GM21423 (cell line): ENCODE measurements around the gene FOXB2.
"Not testable (repeated sequence)": the region's sequence is repeated elsewhere in the genome, so short reads cannot be mapped to it uniquely, and the experiment has no call there.

ENCODE experiments used
- ATAC-seq: cut with Tn5 transposase; IDR thresholded peaks from one replicate; pipeline ENCODE4 v1.9.1; 2021; ENCODE audit warnings: mild to moderate bottlenecking, moderate library complexity; ENCODE audit not compliant: unreplicated experiment

FOXB2 gene

GRCh38 chr9:77019236-77019925 is at the start of gene FOXB2:
Gene FOXB2 (plus strand): TSS chr9:77019655. CDS start chr9:77019655, 0 bp downstream.
- ATAC-seq, result no peak

GRCh38 chr9:76969716-76970115 is 49.7 kb upstream of the FOXB2 start:
- no peak for ATAC-seq

- not testable (repeated sequence) for ATAC-seq
These were observed 40.6 kb upstream of the FOXB2 start for GRCh38 chr9:76978831-76979230.

- no peak for ATAC-seq
These were observed 38.9 kb upstream of the FOXB2 start for GRCh38 chr9:76980566-76980965.

- ATAC-seq, result no peak
These were observed 35.0 kb upstream of the FOXB2 start for GRCh38 chr9:76984486-76984885.

GRCh38 chr9:76985581-76985980 is 33.9 kb upstream of the FOXB2 start:
- no peak for ATAC-seq

GRCh38 chr9:76987594-76988200 is 31.8 kb upstream of the FOXB2 start:
- no peak for ATAC-seq

GRCh38 chr9:76988941-76989340 is 30.5 kb upstream of the FOXB2 start:
- no peak for ATAC-seq

GRCh38 chr9:76989501-76989900 is 30.0 kb upstream of the FOXB2 start:
- no peak for ATAC-seq

- no peak for ATAC-seq
These were observed 22.8 kb upstream of the FOXB2 start for GRCh38 chr9:76996700-76997099.

- no peak for ATAC-seq
These were observed 20.2 kb upstream of the FOXB2 start for GRCh38 chr9:76999261-76999660.

GRCh38 chr9:77000330-77000729 is 19.1 kb upstream of the FOXB2 start:
- no peak for ATAC-seq

GRCh38 chr9:77003366-77003765 is 16.1 kb upstream of the FOXB2 start:
- no peak for ATAC-seq

GRCh38 chr9:77005216-77005615 is 14.2 kb upstream of the FOXB2 start:
- no peak for ATAC-seq

GRCh38 chr9:77010527-77010926 is 8.9 kb upstream of the FOXB2 start:
- ATAC-seq, result no peak

GRCh38 chr9:77011973-77012821 is 7.3 kb upstream of the FOXB2 start:
- no peak for ATAC-seq

- ATAC-seq, result no peak
These were observed 6.1 kb upstream of the FOXB2 start for GRCh38 chr9:77013206-77013931.

GRCh38 chr9:77013932-77014596 is 5.4 kb upstream of the FOXB2 start:
- no peak for ATAC-seq

- ATAC-seq, result no peak
These were observed 4.7 kb upstream of the FOXB2 start for GRCh38 chr9:77014597-77015263.
